Neuronal stem cell (in vitro differentiated cells): ENCODE results near the gene IL13RA2. TPM values are rescaled to one million over a fixed set of nuclear protein-coding genes. Genes with fewer than 3 reads are reported as not detected.
A peak's percentile ranks its signal among the peaks of the same experiment; 100 is the strongest.

Experiments used
- DNase-seq: peaks from one replicate; pipeline ENCODE4 v3.0.0-alpha.2; 2013; ENCODE audit warnings: low spot score
- H2AFZ ChIP-seq: one replicate; pipeline ENCODE4 v1.6.1; 2013; ENCODE audit warnings: mild to moderate bottlenecking, low read length, inconsistent platforms
- H2AK5ac ChIP-seq: 2 replicates; pipeline ENCODE4 v1.6.1; 2013; ENCODE audit warnings: low read depth, mild to moderate bottlenecking, inconsistent platforms, low read length, moderate library complexity, mixed read lengths
- H2BK120ac ChIP-seq: 2 replicates; pipeline ENCODE4 v1.6.1; 2013; ENCODE audit warnings: low read depth, mild to moderate bottlenecking, inconsistent platforms, low read length, moderate library complexity, mixed read lengths
- H2BK12ac ChIP-seq: one replicate; pipeline ENCODE4 v1.6.1; 2013; ENCODE audit warnings: low read length, inconsistent platforms
- H2BK15ac ChIP-seq: 2 replicates; pipeline ENCODE4 v1.6.1; 2013; ENCODE audit warnings: mild to moderate bottlenecking, low read length, inconsistent platforms, mixed read lengths
- H2BK5ac ChIP-seq: one replicate; pipeline ENCODE4 v1.6.1; 2013; ENCODE audit warnings: inconsistent platforms, mild to moderate bottlenecking, low read length, moderate library complexity
- H3K14ac ChIP-seq: one replicate; pipeline ENCODE4 v1.6.1; 2013; ENCODE audit warnings: low read length, inconsistent platforms
- H3K18ac ChIP-seq: 2 replicates; pipeline ENCODE4 v1.6.1; 2013; ENCODE audit warnings: low read length, inconsistent platforms
- H3K23ac ChIP-seq: 2 replicates; pipeline ENCODE4 v1.6.1; 2013; ENCODE audit warnings: low read depth, mild to moderate bottlenecking, mixed read lengths, low read length, inconsistent platforms; ENCODE audit not compliant: poor library complexity
- H3K27ac ChIP-seq: replicated peaks from 3 replicates; pipeline ENCODE4 v1.5.1; 2013; ENCODE audit warnings: low read length, inconsistent platforms
- H3K27me3 ChIP-seq, 3 experiments: 2 replicates each; pipeline ENCODE4 v1.6.1; 2013; ENCODE audit warnings: low read length in 3 of 3, mild to moderate bottlenecking in 2 of 3, inconsistent platforms in 1 of 3, low read depth in 1 of 3, mixed read lengths in 1 of 3, moderate library complexity in 1 of 3; ENCODE audit not compliant: control insufficient read depth in 3 of 3, insufficient read depth in 3 of 3
- H3K36me3 ChIP-seq, 2 donors: replicated peaks in 1 of 2; 2 replicates each; pipeline ENCODE4 v1.6.1; 2013; ENCODE audit warnings: low read length in 2 of 2; ENCODE audit not compliant: control insufficient read depth in 2 of 2, insufficient read depth in 2 of 2
- H3K4ac ChIP-seq: 2 replicates; pipeline ENCODE4 v1.6.1; 2013; ENCODE audit warnings: inconsistent platforms, mild to moderate bottlenecking, low read length, moderate library complexity
- H3K4me1 ChIP-seq, 2 donors: 1 replicate in 1 of 2; 2 replicates in 1 of 2; pipeline ENCODE4 v1.6.1; 2013; ENCODE audit warnings: low read length in 2 of 2, low read depth in 1 of 2; ENCODE audit not compliant: control insufficient read depth in 2 of 2, insufficient read depth in 1 of 2
- H3K4me2 ChIP-seq: one replicate; pipeline ENCODE4 v1.6.1; 2013; ENCODE audit warnings: mild to moderate bottlenecking, low read length, inconsistent platforms; ENCODE audit not compliant: insufficient read depth, poor library complexity, severe bottlenecking
- H3K4me3 ChIP-seq, 2 donors: 2 replicates each; pipeline ENCODE4 v1.5.1; 2013; ENCODE audit warnings: low read length in 2 of 2, mild to moderate bottlenecking in 2 of 2, inconsistent platforms in 1 of 2, moderate library complexity in 1 of 2
- H3K79me1 ChIP-seq: one replicate; pipeline ENCODE4 v1.6.1; 2013; ENCODE audit warnings: low read depth, mild to moderate bottlenecking, inconsistent platforms, low read length, moderate library complexity
- H3K9ac ChIP-seq: one replicate; pipeline ENCODE4 v1.6.1; 2013; ENCODE audit warnings: mild to moderate bottlenecking, low read depth, low read length, inconsistent platforms; ENCODE audit not compliant: poor library complexity
- H3K9me3 ChIP-seq, 2 donors: replicated peaks in 1 of 2; 2 replicates each; pipeline versions ENCODE3 to v1.6.1; 2013; ENCODE audit warnings: low read length in 2 of 2, mild to moderate bottlenecking in 2 of 2, inconsistent platforms in 1 of 2, low read depth in 1 of 2, mixed read lengths in 1 of 2, moderate library complexity in 1 of 2; ENCODE audit not compliant: control insufficient read depth in 2 of 2, insufficient read depth in 1 of 2
- H4K8ac ChIP-seq: one replicate; pipeline ENCODE4 v1.6.1; 2013; ENCODE audit warnings: low read depth, mild to moderate bottlenecking, inconsistent platforms, low read length, moderate library complexity
- H4K91ac ChIP-seq: one replicate; pipeline ENCODE4 v1.6.1; 2013; ENCODE audit warnings: low read length, low read depth, mild to moderate bottlenecking, inconsistent platforms; ENCODE audit not compliant: poor library complexity
- WGBS, 2 donors: extraction: QIAGEN DNeasy Blood & Tissue Kit; methylation state at CpG; one replicate each; pipeline ENCODE4 v1.1.7; 2013; ENCODE audit warnings: missing lambda C conversion rate in 2 of 2, mixed read lengths in 1 of 2; ENCODE audit not compliant: insufficient read length in 2 of 2, insufficient replicate concordance in 1 of 2; ENCODE audit errors: extremely low coverage in 2 of 2; 5-methylcytosine and 5-hydroxymethylcytosine counted together
- small RNA-seq: library from polyadenylated mRNA; stranded (forward); fragments of <200 nt; extraction: miRNeasy Mini kit (QIAGEN cat#:217004); gene quantifications from one replicate; pipeline ENCODE3, GENCODE V24; 2013; ENCODE audit not compliant: insufficient read depth

The IL13RA2 gene

GRCh38 chrX:114964374-114964773, 53.0 kb downstream of the IL13RA2 start:
- Histone ChIP-seq H2BK15ac (no peak overlapping the region), H3K27ac (no peak overlapping the region), H3K4me1 (no peaks in the 10 kb centered on the region), H4K8ac (peak overlapping the region; percentile 3), H2BK120ac (no peak overlapping the region), H2BK5ac (no peak overlapping the region), H3K18ac (no peak overlapping the region), H3K27me3 (no peaks in the 10 kb centered on the region), H4K91ac (no peak overlapping the region), H2AFZ (no peak overlapping the region), H3K4me3 (no peak overlapping the region), H3K14ac (no peak overlapping the region), H3K36me3 (no peaks in the 10 kb centered on the region), H2BK12ac (no peak overlapping the region), H3K4me2 (no peak overlapping the region), H3K23ac (no peak overlapping the region), H3K9me3 (no peaks in the 10 kb centered on the region), H3K79me1 (no peaks in the 10 kb centered on the region), H3K9ac (no peak overlapping the region), H3K4ac (no peak overlapping the region), H2AK5ac (no peak overlapping the region)
- no peak for DNase-seq
- no CpG with 5 or more reads among the region's 3 CpGs for WGBS, 2 donors

GRCh38 chrX:114962209-114962608, 55.2 kb downstream of the IL13RA2 start:
- H4K8ac ChIP-seq: no peak overlapping the region
- no peak overlapping the region for H3K4me3 ChIP-seq
- no peak overlapping the region for H3K27ac ChIP-seq
- DNase-seq: no peak
- H3K18ac ChIP-seq: no peak overlapping the region
- H3K36me3 ChIP-seq: no peaks in the 10 kb centered on the region
- no peak overlapping the region for H3K23ac ChIP-seq
- H2BK12ac ChIP-seq: no peak overlapping the region
- no peak overlapping the region for H3K4ac ChIP-seq
- H2BK5ac ChIP-seq: no peak overlapping the region
- H3K4me1 ChIP-seq: no peaks in the 10 kb centered on the region
- H3K14ac ChIP-seq: no peak overlapping the region
- H2BK15ac ChIP-seq: no peak overlapping the region
- H3K27me3 ChIP-seq: no peaks in the 10 kb centered on the region
- no peaks in the 10 kb centered on the region for H3K79me1 ChIP-seq
- H4K91ac ChIP-seq: no peak overlapping the region
- H2AK5ac ChIP-seq: no peak overlapping the region
- H3K9ac ChIP-seq: no peak overlapping the region
- no peak overlapping the region for H2BK120ac ChIP-seq
- H3K9me3 ChIP-seq: no peaks in the 10 kb centered on the region
- H2AFZ ChIP-seq: no peak overlapping the region
- no peak overlapping the region for H3K4me2 ChIP-seq

GRCh38 chrX:114959729-114960128, 57.7 kb downstream of the IL13RA2 start:
- H3K27me3 ChIP-seq: no peaks in the 10 kb centered on the region
- H3K79me1 ChIP-seq: no peaks in the 10 kb centered on the region
- no peak overlapping the region for H3K18ac ChIP-seq
- no peak overlapping the region for H3K4ac ChIP-seq
- no peak overlapping the region for H2BK12ac ChIP-seq
- no peaks in the 10 kb centered on the region for H3K36me3 ChIP-seq
- no peak overlapping the region for H3K23ac ChIP-seq
- no peaks in the 10 kb centered on the region for H3K4me1 ChIP-seq
- no peak for DNase-seq
- no peak overlapping the region for H3K14ac ChIP-seq
- no peak overlapping the region for H2AK5ac ChIP-seq
- H2BK15ac ChIP-seq: no peak overlapping the region
- H4K8ac ChIP-seq: no peak overlapping the region
- no peaks in the 10 kb centered on the region for H3K9me3 ChIP-seq
- H2BK5ac ChIP-seq: no peak overlapping the region
- no peak overlapping the region for H2AFZ ChIP-seq
- no peak overlapping the region for H3K4me3 ChIP-seq
- no peak overlapping the region for H2BK120ac ChIP-seq
- no peak overlapping the region for H4K91ac ChIP-seq
- H3K4me2 ChIP-seq: no peak overlapping the region
- H3K9ac ChIP-seq: no peak overlapping the region
- H3K27ac ChIP-seq: no peak overlapping the region

Small RNA genes within 50 kb of the gene (small RNA-seq; reads per million reads assigned to genes)
- not detected for gene RNU6-648P
